ENCODE data around the gene GRID2. TPM values are rescaled to one million over a fixed set of nuclear protein-coding genes. Genes with fewer than 3 reads are reported as not detected.

GRID2 gene
- total RNA-seq, 1 donor from 2014 or later: not detected

DNA sequence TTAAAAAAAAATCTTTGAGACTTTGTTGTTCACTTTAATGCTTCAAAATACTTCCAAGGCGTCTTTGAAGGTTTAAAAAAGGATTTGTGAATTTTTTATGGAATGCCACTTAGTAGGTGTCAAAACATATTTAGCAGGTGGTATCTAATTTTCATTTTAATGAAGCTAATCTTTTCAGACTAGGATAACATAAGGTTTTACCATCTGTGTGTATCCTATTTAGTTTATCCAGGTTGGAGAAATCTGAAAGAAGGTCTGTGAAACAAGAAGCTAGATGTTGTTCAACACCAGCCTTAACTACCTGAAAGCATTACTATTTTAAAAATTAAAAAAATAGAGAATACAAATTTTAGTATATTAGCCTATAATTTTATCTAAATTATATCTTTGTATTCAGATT, 193.4 kb downstream of the GRID2 start:
- no peaks in the 10 kb centered on the region for H3K36me3 ChIP-seq
- no peak overlapping the region for H3K27ac ChIP-seq
- TF ChIP-seq CTCF (IDR thresholded peaks at IDR 0.05): no peak
- ATAC-seq (no peak), DNase-seq (no peak)
- no peaks in the 10 kb centered on the region for H3K4me1 ChIP-seq
- no peaks in the 10 kb centered on the region for H3K9me3 ChIP-seq
- no peak overlapping the region for H3K4me3 ChIP-seq
- H3K27me3 ChIP-seq (ENCODE audit: low read depth): no peaks in the 10 kb centered on the region
- intact Hi-C loops (cut with DNase I): no loop called here

- DNase-seq: no peak
- no peak for TF ChIP-seq CTCF (IDR thresholded peaks at IDR 0.05)
- intact Hi-C loops (cut with DNase I): no loop called here
Measured at GRCh38 chr4:92501456-92501855, 197.7 kb downstream of the GRID2 start.

GRCh38 chr4:92506933-92507332, 203.2 kb downstream of the GRID2 start:
- intact Hi-C loops (cut with DNase I): no loop called here
- ATAC-seq: no peak
- Histone ChIP-seq H3K36me3 (no peaks in the 10 kb centered on the region), H3K9me3 (no peaks in the 10 kb centered on the region), H3K4me1 (no peaks in the 10 kb centered on the region), H3K4me3 (no peak overlapping the region), H3K27me3 (ENCODE audit: low read depth) (no peaks in the 10 kb centered on the region), H3K27ac (no peak overlapping the region)
- no peak for TF ChIP-seq CTCF (IDR thresholded peaks at IDR 0.05)
- no peak for DNase-seq

More at GRCh38 chr4:92501456-92501855, 197.7 kb downstream of the GRID2 start:
- Histone ChIP-seq H3K27me3 (ENCODE audit: low read depth) (no peaks in the 10 kb centered on the region), H3K4me1 (no peaks in the 10 kb centered on the region), H3K27ac (no peak overlapping the region), H3K4me3 (no peak overlapping the region), H3K9me3 (no peaks in the 10 kb centered on the region), H3K36me3 (no peaks in the 10 kb centered on the region)
- ATAC-seq: no peak

DNA sequence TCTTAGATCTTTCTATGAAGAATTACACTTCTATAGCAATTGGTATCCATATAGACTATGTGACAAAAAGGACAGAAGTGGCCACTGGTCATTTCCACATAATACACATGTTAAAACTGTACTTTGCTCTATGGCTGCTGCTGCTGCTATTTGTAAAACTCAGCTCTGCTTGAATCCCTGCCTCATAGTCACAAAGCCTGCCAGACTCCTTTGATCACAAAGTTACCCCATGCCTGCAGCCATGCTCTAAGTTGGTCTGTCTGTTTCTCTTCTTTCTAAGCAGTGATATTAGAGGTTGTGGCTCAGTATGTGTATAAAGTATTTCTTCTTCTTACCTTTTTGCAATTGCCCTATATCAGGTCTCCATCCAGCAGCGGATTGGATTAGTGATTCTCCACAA, 210.9 kb downstream of the GRID2 start:
- TF ChIP-seq CTCF (IDR thresholded peaks at IDR 0.05): no peak
- no peak for DNase-seq
- Histone ChIP-seq H3K9me3 (no peaks in the 10 kb centered on the region), H3K4me1 (no peaks in the 10 kb centered on the region), H3K27ac (no peak overlapping the region), H3K4me3 (no peak overlapping the region), H3K36me3 (no peaks in the 10 kb centered on the region), H3K27me3 (ENCODE audit: low read depth) (no peaks in the 10 kb centered on the region)
- intact Hi-C loops (cut with DNase I): no loop called here
- ATAC-seq: no peak

- Histone ChIP-seq H3K9me3 (no peaks in the 10 kb centered on the region), H3K4me1 (no peaks in the 10 kb centered on the region), H3K4me3 (no peak overlapping the region), H3K27me3 (ENCODE audit: low read depth) (no peaks in the 10 kb centered on the region), H3K36me3 (no peaks in the 10 kb centered on the region), H3K27ac (no peak overlapping the region)
- DNase-seq: no peak
- intact Hi-C loops (cut with DNase I): no loop called here
- no peak for TF ChIP-seq CTCF (IDR thresholded peaks at IDR 0.05)
- ATAC-seq: no peak
Measured at GRCh38 chr4:92516450-92516849, 212.7 kb downstream of the GRID2 start.

- Histone ChIP-seq H3K9me3 (no peaks in the 10 kb centered on the region), H3K27me3 (ENCODE audit: low read depth) (no peaks in the 10 kb centered on the region), H3K27ac (no peak overlapping the region), H3K4me1 (no peaks in the 10 kb centered on the region), H3K36me3 (no peaks in the 10 kb centered on the region), H3K4me3 (no peak overlapping the region)
- intact Hi-C loops (cut with DNase I): no loop called here
- ATAC-seq: no peak
- DNase-seq: no peak
- no peak for TF ChIP-seq CTCF (IDR thresholded peaks at IDR 0.05)
Measured at GRCh38 chr4:92519727-92520126, 216.0 kb downstream of the GRID2 start.

All from lower lobe of right lung (tissue), 2 donors.